IMR-90 (cell line): ENCODE measurements around the gene PTGES2. TPM values are rescaled to one million over a fixed set of nuclear protein-coding genes. Genes with fewer than 3 reads are reported as not detected.

Experiments used
- ATAC-seq: fragments of 200-7000 bp; cut with Tn5 transposase; 2 replicates; pipeline ENCODE4 v1.9.1; 2020; ENCODE audit warnings: low read depth, mild to moderate bottlenecking, moderate library complexity
- BruUV-seq: library from RNA; stranded (reverse); fragments of 400-500 nt; replicated peaks from 2 replicates; lab custom pipeline; 2021; lab: Mats Ljungman, UMichigan
- CTCF ChIA-PET: fragments of 300-600 bp; formaldehyde crosslinking; extraction: SDS; loops from one replicate; lab custom pipeline; 2021; ENCODE audit warnings: antibody characterized with exemption; lab: Yijun Ruan, JAX
- POLR2A ChIA-PET: fragments of 300-600 bp; sonication (Branson Sonifier 250); formaldehyde crosslinking; loops from one replicate; lab custom pipeline; 2022; ENCODE audit warnings: antibody characterized with exemption; ENCODE audit not compliant: unreplicated experiment; lab: Charles Lee
- DNase-seq: peaks from one replicate; pipeline ENCODE4 v3.0.0; 2013
- H2AFZ ChIP-seq: replicated peaks from 2 replicates; pipeline ENCODE3; 2013; ENCODE audit warnings: low read length, mild to moderate bottlenecking; ENCODE audit not compliant: poor library complexity
- H2AK5ac ChIP-seq: 2 replicates; pipeline ENCODE4 v1.6.1; 2013; ENCODE audit warnings: low read depth, low read length, inconsistent platforms
- H2AK9ac ChIP-seq: replicated peaks from 2 replicates; pipeline ENCODE3; 2013; ENCODE audit warnings: mild to moderate bottlenecking, low read depth, low read length, moderate library complexity; ENCODE audit not compliant: poor library complexity
- H2BK120ac ChIP-seq: 2 replicates; pipeline ENCODE4 v1.6.1; 2013; ENCODE audit warnings: low read depth, low read length, inconsistent platforms
- H2BK15ac ChIP-seq: 3 replicates; pipeline ENCODE4 v1.6.1; 2013; ENCODE audit warnings: low read depth, low read length, inconsistent platforms
- H2BK20ac ChIP-seq: 2 replicates; pipeline ENCODE4 v1.6.1; 2013; ENCODE audit warnings: low read depth, mild to moderate bottlenecking, inconsistent platforms, low read length, moderate library complexity
- H2BK5ac ChIP-seq: 2 replicates; pipeline ENCODE4 v1.6.1; 2013; ENCODE audit warnings: mild to moderate bottlenecking, low read depth, low read length, inconsistent platforms; ENCODE audit not compliant: poor library complexity, severe bottlenecking
- H3K14ac ChIP-seq: replicated peaks from 2 replicates; pipeline ENCODE4 v1.6.1; 2013; ENCODE audit warnings: low read depth, low read length, inconsistent platforms
- H3K18ac ChIP-seq: 2 replicates; pipeline ENCODE4 v1.6.1; 2013; ENCODE audit warnings: low read depth, low read length, control low read depth
- H3K23ac ChIP-seq: 2 replicates; pipeline ENCODE4 v1.6.1; 2013; ENCODE audit warnings: low read depth, low read length, inconsistent platforms
- H3K27ac ChIP-seq: 2 replicates; pipeline ENCODE4 v1.5.1; 2013; ENCODE audit warnings: mild to moderate bottlenecking, control low read depth, low read length; ENCODE audit not compliant: insufficient read depth
- H3K27me3 ChIP-seq: 2 replicates; pipeline ENCODE4 v1.6.1; 2013; ENCODE audit warnings: low read length; ENCODE audit not compliant: control insufficient read depth, insufficient read depth
- H3K36me3 ChIP-seq: 2 replicates; pipeline ENCODE4 v1.6.1; 2013; ENCODE audit warnings: low read length, mixed read lengths; ENCODE audit not compliant: control insufficient read depth, insufficient read depth
- H3K4ac ChIP-seq: 2 replicates; pipeline ENCODE4 v1.6.1; 2013; ENCODE audit warnings: low read depth, low read length, inconsistent platforms
- H3K4me1 ChIP-seq: 2 replicates; pipeline ENCODE4 v1.6.1; 2013; ENCODE audit warnings: low read length, mixed read lengths; ENCODE audit not compliant: control insufficient read depth, insufficient read depth
- H3K4me2 ChIP-seq: 2 replicates; pipeline ENCODE4 v1.6.1; 2013; ENCODE audit warnings: low read depth, mild to moderate bottlenecking, control low read depth, low read length, moderate library complexity
- H3K4me3 ChIP-seq: 2 replicates; pipeline ENCODE4 v1.5.1; 2013; ENCODE audit warnings: low read depth, mild to moderate bottlenecking, control low read depth, low read length, moderate library complexity; ENCODE audit not compliant: insufficient read depth
- H3K56ac ChIP-seq: 2 replicates; pipeline ENCODE4 v1.6.1; 2013; ENCODE audit warnings: low read length, inconsistent platforms; ENCODE audit not compliant: insufficient read depth; ENCODE audit errors: extremely low read depth
- H3K79me1 ChIP-seq, 2 experiments: 2 replicates each; pipeline ENCODE4 v1.6.1; 2013; ENCODE audit warnings: low read length in 2 of 2, inconsistent platforms in 1 of 2, low read depth in 1 of 2
- H3K9ac ChIP-seq: 2 replicates; pipeline ENCODE4 v1.6.1; 2013; ENCODE audit warnings: low read depth, low read length, control low read depth
- H3K9me1 ChIP-seq: 2 replicates; pipeline ENCODE4 v1.6.1; 2013; ENCODE audit warnings: low read length, inconsistent platforms; ENCODE audit not compliant: insufficient read depth
- H3K9me3 ChIP-seq: 2 replicates; pipeline ENCODE4 v1.6.1; 2013; ENCODE audit warnings: low read length; ENCODE audit not compliant: control insufficient read depth, insufficient read depth
- H4K20me1 ChIP-seq: 2 replicates; pipeline ENCODE4 v1.6.1; 2013; ENCODE audit warnings: low read length, inconsistent platforms; ENCODE audit not compliant: insufficient read depth
- H4K5ac ChIP-seq: 2 replicates; pipeline ENCODE4 v1.6.1; 2013; ENCODE audit warnings: mild to moderate bottlenecking, low read depth, low read length, control low read depth
- H4K8ac ChIP-seq, 2 experiments: 2 replicates each; pipeline ENCODE4 v1.6.1; 2013; ENCODE audit warnings: low read depth in 2 of 2, low read length in 2 of 2, control low read depth in 1 of 2, inconsistent platforms in 1 of 2
- H4K91ac ChIP-seq: 2 replicates; pipeline ENCODE4 v1.6.1; 2013; ENCODE audit warnings: low read depth, low read length, inconsistent platforms; ENCODE audit not compliant: insufficient read depth
- FOS ChIP-seq: fragments of 150-350 bp; IDR thresholded peaks from 2 replicates; pipeline ENCODE4 v1.6.1; 2016; ENCODE audit warnings: low read depth, low read length
- RAD21 ChIP-seq: IDR thresholded peaks from 2 replicates; pipeline ENCODE4 v1.6.1; 2012; ENCODE audit warnings: low read length, improper control_type of control experiment
- WGBS, 2 experiments: methylation state at CpG; one replicate each; pipeline versions ENCODE4 v1.1.5 to v1.1.7; 2013; ENCODE audit warnings: missing lambda C conversion rate in 2 of 2; ENCODE audit not compliant: insufficient read length in 1 of 2; ENCODE audit errors: extremely low coverage in 2 of 2; 5-methylcytosine and 5-hydroxymethylcytosine counted together
- dilution Hi-C: fragments of 300-500 bp; cut with HindIII; formaldehyde crosslinking; loops from one replicate; pipeline ENCODE4 v1.14.3; 2018; ENCODE audit warnings: low sequenced_read_pairs; ENCODE audit not compliant: unreplicated experiment
- in situ Hi-C: fragments of 300-500 bp; cut with MboI; formaldehyde crosslinking; loops from 3 replicates; pipeline ENCODE4 v1.14.3; 2019; ENCODE audit warnings: low sequenced_read_pairs, inconsistent platforms, mixed read lengths
- intact Hi-C: fragments of 100-400 bp; cut with micrococcal nuclease; formaldehyde crosslinking; loops from 2 replicates; pipeline ENCODE4 v1.10.0; 2022
- polyA plus RNA-seq, 3 experiments: library from polyadenylated mRNA; depleted of rRNA; stranded (reverse); fragments of >200 nt; gene quantifications; 2 replicates each; pipeline ENCODE4 v1.2.3, GENCODE V29; 2012; ENCODE audit warnings: low replicate concordance in 1 of 3
- total RNA-seq: library from RNA; depleted of rRNA; stranded (reverse); fragments of >200 nt; gene quantifications from 2 replicates; pipeline ENCODE4 v1.2.3, GENCODE V29; 2012
- TF ChIP-seq, protein P1 (sequence below): fragments of 150-350 bp; IDR thresholded peaks from 2 replicates; pipeline ENCODE4 v1.6.1; 2016; ENCODE audit warnings: low read depth, mild to moderate bottlenecking, low read length, moderate library complexity, borderline replicate concordance

Gene PTGES2
- total and polyA plus RNA-seq, 2 of the 4 experiments (the other 2 are of a cell fraction): 100 to 107 TPM

- Histone ChIP-seq H3K9me1 (peaks cover 11% of the 10 kb centered on the region), H3K36me3 (peaks cover 51% of the 10 kb centered on the region), H2BK20ac (no peak overlapping the region), H3K27me3 (no peaks in the 10 kb centered on the region), H3K9ac (no peak overlapping the region), H2BK15ac (no peak overlapping the region), H3K4ac (no peak overlapping the region), H2AK5ac (no peak overlapping the region), H3K4me1 (peaks cover 3% of the 10 kb centered on the region; the same call in 1 of the 2 replicates), H3K23ac (no peak overlapping the region), H3K18ac (no peak overlapping the region), H3K4me3 (no peak overlapping the region), H4K91ac (no peak overlapping the region), H3K56ac (no peak overlapping the region), H2AK9ac (peak overlapping the region; percentile 82), H4K20me1 (peaks cover 4% of the 10 kb centered on the region; the same call in 1 of the 2 replicates), H4K5ac (no peak overlapping the region), H3K9me3 (no peaks in the 10 kb centered on the region), H3K4me2 (no peak overlapping the region), H2AFZ (peak overlapping the region; percentile 43), H3K14ac (no peak overlapping the region), H3K27ac (no peak overlapping the region), H4K8ac (no peak overlapping the region), H2BK120ac (no peak overlapping the region), H2BK5ac (no peak overlapping the region), H3K79me1 (peaks cover 3 to 44% of the 10 kb centered on the region in 2 experiments)
- 100% methylated on average over 2 of the region's 8 CpGs for WGBS, 2 experiments
- in situ Hi-C loops (no loop called here), dilution Hi-C loops (no loop called here), intact Hi-C loops (no loop called here)
- TF ChIP-seq FOS (no peak), RAD21 (no peak)
- TF ChIP-seq, protein P1, sequence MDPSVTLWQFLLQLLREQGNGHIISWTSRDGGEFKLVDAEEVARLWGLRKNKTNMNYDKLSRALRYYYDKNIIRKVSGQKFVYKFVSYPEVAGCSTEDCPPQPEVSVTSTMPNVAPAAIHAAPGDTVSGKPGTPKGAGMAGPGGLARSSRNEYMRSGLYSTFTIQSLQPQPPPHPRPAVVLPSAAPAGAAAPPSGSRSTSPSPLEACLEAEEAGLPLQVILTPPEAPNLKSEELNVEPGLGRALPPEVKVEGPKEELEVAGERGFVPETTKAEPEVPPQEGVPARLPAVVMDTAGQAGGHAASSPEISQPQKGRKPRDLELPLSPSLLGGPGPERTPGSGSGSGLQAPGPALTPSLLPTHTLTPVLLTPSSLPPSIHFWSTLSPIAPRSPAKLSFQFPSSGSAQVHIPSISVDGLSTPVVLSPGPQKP: no peak
- ChIA-PET CTCF (no interaction called here), POLR2A (no interaction called here)
- DNase-seq (no peak), ATAC-seq (peak; percentile 16; the same call in 1 of the 2 replicates)
- no TSS peak for BruUV-seq
Observed at GRCh38 chr9:128168731-128169308, 41.3 kb upstream of the PTGES2 start.
